Measurements from ENCODE around the gene GALNT8. TPM values are rescaled to one million over a fixed set of nuclear protein-coding genes. Genes with fewer than 3 reads are reported as not detected.

Gene GALNT8
- total RNA-seq, 1 experiment from 2014 or later, result not detected

DNA sequence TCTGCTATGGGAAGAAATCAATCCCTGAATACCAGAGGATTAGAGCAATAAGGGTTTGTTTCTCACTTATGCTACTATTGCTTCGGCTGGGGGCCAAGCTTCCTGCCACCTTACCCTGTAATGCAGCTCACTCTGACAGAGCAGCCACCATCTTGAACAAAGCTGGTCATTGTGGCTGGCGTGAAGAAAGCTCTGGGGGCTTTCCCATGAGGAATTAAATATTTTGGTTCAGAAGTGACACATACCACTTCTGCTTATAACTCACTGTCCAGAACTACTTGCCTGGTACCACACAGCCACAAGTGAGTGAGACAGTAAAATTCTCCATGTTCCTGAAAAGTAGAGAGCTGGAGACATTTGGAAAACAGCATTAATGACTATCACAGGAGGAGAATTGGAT, 82.6 kb downstream of the GALNT8 start:
- no peak overlapping the region for H3K27ac ChIP-seq (ENCODE audit: low read depth, low read length)
- ATAC-seq, result no peak
- ChIA-PET RAD21 (ENCODE audit: low non-redundant PET in 1 of 2, low total read pairs in 2 of 2, uncharacterized antibody in 2 of 2, unreplicated experiment in 2 of 2) (no interaction called here), POLR2A (no interaction called here), CTCF (interaction anchor here (1.6 kb wide), 1 partner anchor 46 kb away, joined by 3 read pairs; no protein-coding TSS in a partner anchor)
- intact Hi-C loops (cut with micrococcal nuclease), result no loop called here
- peaks cover 78% of the 10 kb centered on the region for H3K27me3 ChIP-seq (ENCODE audit: insufficient read depth, low read length)
- no peaks in the 10 kb centered on the region for H4K20me1 ChIP-seq (ENCODE audit: insufficient read depth)
- no peaks in the 10 kb centered on the region for H3K79me2 ChIP-seq (ENCODE audit: insufficient read depth, low read length)
- H3K4me3 ChIP-seq (replicated peaks in 1 of 2; ENCODE audit: low read depth in 1 of 2, low read length in 2 of 2), result no peak overlapping the region
- H3K4me2 ChIP-seq (ENCODE audit: low read length), result no peak overlapping the region
- no peak overlapping the region for H3K9ac ChIP-seq (ENCODE audit: low read length)
- no peaks in the 10 kb centered on the region for H3K36me3 ChIP-seq (ENCODE audit: control insufficient read depth in 1 of 2, insufficient read depth in 2 of 2, low read length in 2 of 2)
- DNase-seq (ENCODE audit: low read depth, low spot score), result no peak
- H3K4me1 ChIP-seq (ENCODE audit: control insufficient read depth in 1 of 2, insufficient read depth in 2 of 2, low read length in 2 of 2), result no peaks in the 10 kb centered on the region
- H3K9me2 ChIP-seq (ENCODE audit: insufficient read depth), result no peaks in the 10 kb centered on the region
- no peaks in the 10 kb centered on the region for H3K9me3 ChIP-seq (ENCODE audit: control insufficient read depth in 1 of 2, insufficient read depth in 1 of 2, low read depth in 1 of 2, low read length in 2 of 2)
- no TSS peak for BruUV-seq (replicated peaks)
- H2AFZ ChIP-seq (ENCODE audit: low read depth, low read length, poor library complexity, severe bottlenecking), result no peak overlapping the region
- TF ChIP-seq FOSL1 (IDR thresholded peaks at IDR 0.05; ENCODE audit: low read depth), result no peak
- no peak for TF ChIP-seq CBX3 (IDR thresholded peaks at IDR 0.05; ENCODE audit: low read depth)
- TF ChIP-seq, protein P1, sequence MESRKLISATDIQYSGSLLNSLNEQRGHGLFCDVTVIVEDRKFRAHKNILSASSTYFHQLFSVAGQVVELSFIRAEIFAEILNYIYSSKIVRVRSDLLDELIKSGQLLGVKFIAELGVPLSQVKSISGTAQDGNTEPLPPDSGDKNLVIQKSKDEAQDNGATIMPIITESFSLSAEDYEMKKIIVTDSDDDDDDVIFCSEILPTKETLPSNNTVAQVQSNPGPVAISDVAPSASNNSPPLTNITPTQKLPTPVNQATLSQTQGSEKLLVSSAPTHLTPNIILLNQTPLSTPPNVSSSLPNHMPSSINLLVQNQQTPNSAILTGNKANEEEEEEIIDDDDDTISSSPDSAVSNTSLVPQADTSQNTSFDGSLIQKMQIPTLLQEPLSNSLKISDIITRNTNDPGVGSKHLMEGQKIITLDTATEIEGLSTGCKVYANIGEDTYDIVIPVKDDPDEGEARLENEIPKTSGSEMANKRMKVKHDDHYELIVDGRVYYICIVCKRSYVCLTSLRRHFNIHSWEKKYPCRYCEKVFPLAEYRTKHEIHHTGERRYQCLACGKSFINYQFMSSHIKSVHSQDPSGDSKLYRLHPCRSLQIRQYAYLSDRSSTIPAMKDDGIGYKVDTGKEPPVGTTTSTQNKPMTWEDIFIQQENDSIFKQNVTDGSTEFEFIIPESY (IDR thresholded peaks at IDR 0.05; ENCODE audit: extremely low read depth, insufficient replicate concordance, low read length), result no peak
- TF ChIP-seq POLR2A (IDR thresholded peaks at IDR 0.05; ENCODE audit: borderline replicate concordance, extremely low read depth, insufficient read depth, insufficient read length), result no peak
- no peak for TF ChIP-seq JUND (IDR thresholded peaks at IDR 0.05)
- no peak for TF ChIP-seq CEBPB (IDR thresholded peaks at IDR 0.05; ENCODE audit: low read depth)
- TF ChIP-seq SRF (IDR thresholded peaks at IDR 0.05; ENCODE audit: low read depth), result no peak
- TF ChIP-seq, protein P2, sequence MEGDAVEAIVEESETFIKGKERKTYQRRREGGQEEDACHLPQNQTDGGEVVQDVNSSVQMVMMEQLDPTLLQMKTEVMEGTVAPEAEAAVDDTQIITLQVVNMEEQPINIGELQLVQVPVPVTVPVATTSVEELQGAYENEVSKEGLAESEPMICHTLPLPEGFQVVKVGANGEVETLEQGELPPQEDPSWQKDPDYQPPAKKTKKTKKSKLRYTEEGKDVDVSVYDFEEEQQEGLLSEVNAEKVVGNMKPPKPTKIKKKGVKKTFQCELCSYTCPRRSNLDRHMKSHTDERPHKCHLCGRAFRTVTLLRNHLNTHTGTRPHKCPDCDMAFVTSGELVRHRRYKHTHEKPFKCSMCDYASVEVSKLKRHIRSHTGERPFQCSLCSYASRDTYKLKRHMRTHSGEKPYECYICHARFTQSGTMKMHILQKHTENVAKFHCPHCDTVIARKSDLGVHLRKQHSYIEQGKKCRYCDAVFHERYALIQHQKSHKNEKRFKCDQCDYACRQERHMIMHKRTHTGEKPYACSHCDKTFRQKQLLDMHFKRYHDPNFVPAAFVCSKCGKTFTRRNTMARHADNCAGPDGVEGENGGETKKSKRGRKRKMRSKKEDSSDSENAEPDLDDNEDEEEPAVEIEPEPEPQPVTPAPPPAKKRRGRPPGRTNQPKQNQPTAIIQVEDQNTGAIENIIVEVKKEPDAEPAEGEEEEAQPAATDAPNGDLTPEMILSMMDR (IDR thresholded peaks at IDR 0.05 in 2 of 3, conservative IDR thresholded peaks at IDR 0.05 in 1 of 3; ENCODE audit: borderline replicate concordance in 1 of 3, insufficient read depth in 1 of 3, low read depth in 2 of 3, low read length in 2 of 3), result no peak
- no peak for TF ChIP-seq TCF7L2 (IDR thresholded peaks at IDR 0.05; ENCODE audit: borderline replicate concordance, extremely low read depth, insufficient read depth, insufficient read length)
- TF ChIP-seq YY1 (IDR thresholded peaks at IDR 0.05; ENCODE audit: extremely low read depth, insufficient replicate concordance, low read depth, low read length), result no peak

All from HCT116 (cell line).